Endometrial microvascular endothelial cells (primary cell): ENCODE results near the gene WNT3A. TPM values are rescaled to one million over a fixed set of nuclear protein-coding genes. Genes with fewer than 3 reads are reported as not detected.

ENCODE experiments used
- in situ Hi-C: cut with HindIII; loops from 2 replicates; pipeline ENCODE4 v1.10.0; 2017; ENCODE audit warnings: low sequenced_read_pairs, low pct_unique_long_range_greater_than_20kb; ENCODE audit errors: inconsistent ontology term
- total RNA-seq: library from RNA; depleted of rRNA; stranded (reverse); fragments of >200 nt; gene quantifications from one replicate; pipeline ENCODE4 v1.2.3, GENCODE V29; 2015; ENCODE audit errors: inconsistent ontology term

WNT3A gene
- total RNA-seq, 1 donor from 2014 or later = not detected

GRCh38 chr1:228043281-228043848 is 36.6 kb downstream of the WNT3A start:
- in situ Hi-C loops = no loop called here

GRCh38 chr1:228044961-228045360 is 38.2 kb downstream of the WNT3A start:
- in situ Hi-C loops = no loop called here

GRCh38 chr1:228045405-228045804 is 38.6 kb downstream of the WNT3A start:
- in situ Hi-C loops = no loop called here

- in situ Hi-C loops = no loop called here
These were observed 39.1 kb downstream of the WNT3A start for GRCh38 chr1:228045871-228046270.

- in situ Hi-C loops = no loop called here
These were observed 39.8 kb downstream of the WNT3A start for GRCh38 chr1:228046421-228047182.

GRCh38 chr1:228047183-228047466 is 40.3 kb downstream of the WNT3A start:
- in situ Hi-C loops = no loop called here

- in situ Hi-C loops = no loop called here
These were observed 41.3 kb downstream of the WNT3A start for GRCh38 chr1:228048120-228048519.

GRCh38 chr1:228048659-228049298 is 42.0 kb downstream of the WNT3A start:
- in situ Hi-C loops = no loop called here

GRCh38 chr1:228050571-228051231 is 43.9 kb downstream of the WNT3A start:
- in situ Hi-C loops = no loop called here

GRCh38 chr1:228058172-228058948 is 51.6 kb downstream of the WNT3A start:
- in situ Hi-C loops = no loop called here

GRCh38 chr1:228058949-228059633 is 52.3 kb downstream of the WNT3A start:
- in situ Hi-C loops = no loop called here

- in situ Hi-C loops = no loop called here
These were observed 53.0 kb downstream of the WNT3A start for GRCh38 chr1:228059634-228060457.

GRCh38 chr1:228060458-228061190 is 53.8 kb downstream of the WNT3A start:
- in situ Hi-C loops = no loop called here

GRCh38 chr1:228061411-228062084 is 54.8 kb downstream of the WNT3A start:
- in situ Hi-C loops = no loop called here

GRCh38 chr1:228062085-228062791 is 55.4 kb downstream of the WNT3A start:
- in situ Hi-C loops = no loop called here

- in situ Hi-C loops = no loop called here
These were observed 56.0 kb downstream of the WNT3A start for GRCh38 chr1:228062812-228063211.
